ENCODE measurements around the gene UBE4B. TPM values are rescaled to one million over a fixed set of nuclear protein-coding genes. Genes with fewer than 3 reads are reported as not detected.
"Not testable (repeated sequence)": the region's sequence is repeated elsewhere in the genome, so short reads cannot be mapped to it uniquely, and the experiment has no call there.

The UBE4B gene
- polyA plus RNA-seq, 1 experiment, result 18.2 TPM

DNA sequence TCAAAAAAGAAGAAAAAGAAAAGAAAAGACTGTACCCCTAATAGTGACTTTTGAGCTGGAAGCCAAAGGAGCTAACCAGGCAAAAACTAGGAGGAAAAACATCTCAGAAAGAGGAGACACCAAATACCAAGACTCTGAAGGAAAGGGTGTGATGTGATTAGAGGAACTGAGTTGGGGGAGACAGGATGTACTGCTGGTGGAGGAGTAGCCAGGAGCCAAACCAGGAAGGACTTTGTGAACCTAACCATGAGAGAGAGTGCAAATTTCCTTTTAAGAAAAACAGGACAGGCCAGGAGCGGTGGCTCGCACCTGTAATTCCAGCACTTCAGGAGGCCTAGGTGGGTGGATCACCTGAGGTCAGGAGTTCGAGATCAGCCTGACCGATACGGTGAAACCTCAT, 39.8 kb upstream of the UBE4B start:
- Histone ChIP-seq H3K27me3 (ENCODE audit: control insufficient read depth, insufficient read depth, low read length) (peaks cover 5% of the 10 kb centered on the region), H3K36me3 (ENCODE audit: control insufficient read depth, insufficient read depth, low read length) (no peaks in the 10 kb centered on the region), H3K4me3 (ENCODE audit: low read depth, low read length) (no peak overlapping the region)
- ChIA-PET CTCF (interaction anchor here (0.7 kb wide), 1 partner anchor 12 kb away, joined by 3 read pairs; no protein-coding TSS in a partner anchor), POLR2A (no interaction called here)
- TF ChIP-seq CTCF (IDR thresholded peaks at IDR 0.05; ENCODE audit: insufficient read depth, low read depth, low read length), result no peak
- DNase-seq (ENCODE audit: low read depth), result no peak

DNA sequence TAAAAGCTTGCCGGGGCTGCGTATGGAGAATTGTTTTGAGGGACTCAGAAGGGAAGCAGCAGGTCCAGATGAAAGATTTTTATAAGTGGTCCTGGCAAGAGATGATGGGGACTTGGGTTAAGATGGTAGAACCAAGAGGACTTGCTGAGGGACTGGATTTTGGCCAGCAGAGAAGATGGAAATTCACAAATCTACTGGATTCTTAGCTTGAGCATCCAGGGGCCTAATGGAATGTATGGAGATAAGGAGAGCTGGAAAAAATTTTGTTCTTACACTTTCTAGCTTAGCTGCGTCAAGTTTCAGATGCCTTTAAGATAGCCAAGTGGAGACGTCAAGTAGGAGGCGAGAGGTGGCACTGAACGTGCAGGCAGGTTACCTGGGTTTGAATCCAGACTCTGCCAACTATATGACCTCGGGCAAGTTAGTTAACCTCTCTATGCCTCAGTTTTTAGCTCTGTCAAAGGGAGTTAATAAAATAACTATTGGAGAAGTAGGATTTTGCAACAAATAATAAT, 39.1 kb upstream of the UBE4B start:
- H3K36me3 ChIP-seq (ENCODE audit: control insufficient read depth, insufficient read depth, low read length), result no peaks in the 10 kb centered on the region
- ChIA-PET POLR2A (no interaction called here), CTCF (interaction anchor here (0.5 to 0.7 kb wide), 2 partner anchors 11 to 19 kb away, joined by 3 read pairs; no protein-coding TSS in a partner anchor)
- peaks cover 8% of the 10 kb centered on the region for H3K27me3 ChIP-seq (ENCODE audit: control insufficient read depth, insufficient read depth, low read length)
- no peak overlapping the region for H3K4me3 ChIP-seq (ENCODE audit: low read depth, low read length)
- TF ChIP-seq CTCF (IDR thresholded peaks at IDR 0.05; ENCODE audit: insufficient read depth, low read depth, low read length), result no peak
- no peak for DNase-seq (ENCODE audit: low read depth)

GRCh38 chr1:9996624-9997582, 35.9 kb upstream of the UBE4B start, which contains the start of gene RBP7:
TSS of gene RBP7 (plus strand) at chr1:9997228. CDS start at chr1:9997259, 31 bp downstream.
- ChIA-PET POLR2A (no interaction called here), CTCF (no interaction called here)
- no peak for DNase-seq (ENCODE audit: low read depth)
- no peak for TF ChIP-seq CTCF (IDR thresholded peaks at IDR 0.05; ENCODE audit: insufficient read depth, low read depth, low read length)
- H3K36me3 ChIP-seq (ENCODE audit: control insufficient read depth, insufficient read depth, low read length), result no peaks in the 10 kb centered on the region
- peaks cover 8% of the 10 kb centered on the region for H3K27me3 ChIP-seq (ENCODE audit: control insufficient read depth, insufficient read depth, low read length)
- peak within 1 kb of the TSS; percentile 29 for H3K4me3 ChIP-seq (ENCODE audit: low read depth, low read length)

GRCh38 chr1:10001016-10001665, 31.6 kb upstream of the UBE4B start:
- no peak for TF ChIP-seq CTCF (IDR thresholded peaks at IDR 0.05; ENCODE audit: insufficient read depth, low read depth, low read length)
- CTCF ChIA-PET, result interaction anchor here (1.6 kb wide), 1 partner anchor 13 kb away, joined by 3 read pairs; no protein-coding TSS in a partner anchor
- DNase-seq (ENCODE audit: low read depth), result no peak

DNA sequence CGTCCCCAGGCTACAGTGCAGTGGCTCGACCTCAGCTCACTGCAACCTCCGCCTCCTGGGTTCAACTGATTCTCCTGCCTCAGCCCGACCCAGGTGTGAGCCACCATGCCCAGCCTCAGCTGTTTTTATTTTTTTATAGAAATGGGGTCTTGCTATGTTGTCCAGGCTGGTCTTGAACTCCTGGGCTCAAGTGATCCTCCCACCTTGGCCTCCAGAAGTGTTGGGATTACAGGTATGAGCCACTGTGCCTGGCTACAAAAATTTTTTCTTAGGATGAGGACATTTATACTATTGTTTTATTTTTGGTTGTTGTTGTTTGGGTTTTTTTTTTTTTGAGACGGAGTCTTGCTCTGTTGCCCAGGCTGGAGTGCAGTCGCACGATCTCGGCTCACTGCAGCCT, 27.5 kb upstream of the UBE4B start:
- H3K36me3 ChIP-seq (ENCODE audit: control insufficient read depth, insufficient read depth, low read length); DNase-seq (ENCODE audit: low read depth); H3K27me3 ChIP-seq (ENCODE audit: control insufficient read depth, insufficient read depth, low read length); POLR2A ChIA-PET; H3K4me3 ChIP-seq (ENCODE audit: low read depth, low read length): not testable (repeated sequence)
- CTCF ChIA-PET, result interaction anchor here (0.6 kb wide), 1 partner anchor 12 kb away, joined by 3 read pairs; no protein-coding TSS in a partner anchor

More at GRCh38 chr1:10001016-10001665, 31.6 kb upstream of the UBE4B start:
- POLR2A ChIA-PET, result interaction anchor here (0.6 kb wide), 1 partner anchor 15 kb away, joined by 4 read pairs; no protein-coding TSS in a partner anchor
- H3K36me3 ChIP-seq (ENCODE audit: control insufficient read depth, insufficient read depth, low read length), result no peaks in the 10 kb centered on the region
- H3K27me3 ChIP-seq (ENCODE audit: control insufficient read depth, insufficient read depth, low read length), result peaks cover 8% of the 10 kb centered on the region
- no peak overlapping the region for H3K4me3 ChIP-seq (ENCODE audit: low read depth, low read length)
